Measurements from ENCODE around the gene LUC7L. TPM values are rescaled to one million over a fixed set of nuclear protein-coding genes. Genes with fewer than 3 reads are reported as not detected.
"Not testable (repeated sequence)": the region's sequence is repeated elsewhere in the genome, so short reads cannot be mapped to it uniquely, and the experiment has no call there.

LUC7L gene
- total RNA-seq, 1 donor from 2014 or later = 154 TPM

- Mint-ChIP-seq H3K4me1 (ENCODE audit: unreplicated experiment) (no peaks in the 10 kb centered on the region), H3K27ac (no peak within 1 kb of the TSS), H3K36me3 (no peaks in the 10 kb centered on the region), H3K9me3 (no peaks in the 10 kb centered on the region), H3K4me3 (no peak within 1 kb of the TSS), H3K27me3 (peaks cover 76% of the 10 kb centered on the region)
- TF ChIP-seq CTCF (conservative IDR thresholded peaks at IDR 0.05) = no peak
- DNase-seq (ENCODE audit: extremely low spot score, unreplicated experiment) = no peak
Measured at GRCh38 chr16:165539-166374, 63.5 kb downstream of the LUC7L start, which contains the start of gene HBM. TSS of gene HBM (plus strand) at chr16:165978. CDS start at chr16:165998, 20 bp downstream.

GRCh38 chr16:164827-165538, 64.3 kb downstream of the LUC7L start:
- Mint-ChIP-seq H3K27me3 (peaks cover 69% of the 10 kb centered on the region), H3K36me3 (no peaks in the 10 kb centered on the region), H3K9me3 (no peaks in the 10 kb centered on the region), H3K27ac (no peak overlapping the region), H3K4me1 (ENCODE audit: unreplicated experiment) (no peaks in the 10 kb centered on the region), H3K4me3 (no peak overlapping the region)
- no peak for TF ChIP-seq CTCF (conservative IDR thresholded peaks at IDR 0.05)
- no peak for DNase-seq (ENCODE audit: extremely low spot score, unreplicated experiment)

GRCh38 chr16:164134-164823, 65.0 kb downstream of the LUC7L start:
- not testable (repeated sequence) for H3K27ac Mint-ChIP-seq; DNase-seq (ENCODE audit: extremely low spot score, unreplicated experiment); H3K4me1 Mint-ChIP-seq (ENCODE audit: unreplicated experiment); H3K4me3 Mint-ChIP-seq; H3K9me3 Mint-ChIP-seq; H3K36me3 Mint-ChIP-seq
- H3K27me3 Mint-ChIP-seq = peaks cover 67% of the 10 kb centered on the region

- H3K4me1 Mint-ChIP-seq (ENCODE audit: unreplicated experiment); DNase-seq (ENCODE audit: extremely low spot score, unreplicated experiment); H3K4me3 Mint-ChIP-seq; H3K9me3 Mint-ChIP-seq; H3K36me3 Mint-ChIP-seq; H3K27ac Mint-ChIP-seq: not testable (repeated sequence)
- H3K27me3 Mint-ChIP-seq = peaks cover 66% of the 10 kb centered on the region
Measured at GRCh38 chr16:163696-164095, 65.6 kb downstream of the LUC7L start.

DNA sequence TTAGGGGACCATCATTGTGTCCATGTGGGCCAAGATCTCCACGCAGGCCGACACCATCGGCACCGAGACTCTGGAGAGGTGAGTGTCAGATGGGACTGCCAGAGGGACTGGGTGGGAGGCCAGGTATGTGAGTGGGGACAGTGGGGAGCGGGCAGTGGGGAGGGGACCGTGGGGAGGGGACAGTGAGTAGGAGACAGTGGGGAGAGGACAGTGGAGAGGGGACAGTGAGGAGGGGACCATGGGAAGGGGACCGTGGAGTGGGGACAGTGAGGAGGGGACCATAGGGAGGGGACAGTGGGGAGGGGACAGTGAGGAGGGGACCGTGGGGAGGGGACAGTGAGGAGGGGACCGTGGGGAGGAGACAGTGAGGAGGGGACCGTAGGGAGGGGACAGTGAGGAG, 66.1 kb downstream of the LUC7L start:
- H3K36me3 Mint-ChIP-seq; H3K4me3 Mint-ChIP-seq; H3K27ac Mint-ChIP-seq; H3K9me3 Mint-ChIP-seq; H3K4me1 Mint-ChIP-seq (ENCODE audit: unreplicated experiment); DNase-seq (ENCODE audit: extremely low spot score, unreplicated experiment): not testable (repeated sequence)
- peaks cover 64% of the 10 kb centered on the region for H3K27me3 Mint-ChIP-seq

DNA sequence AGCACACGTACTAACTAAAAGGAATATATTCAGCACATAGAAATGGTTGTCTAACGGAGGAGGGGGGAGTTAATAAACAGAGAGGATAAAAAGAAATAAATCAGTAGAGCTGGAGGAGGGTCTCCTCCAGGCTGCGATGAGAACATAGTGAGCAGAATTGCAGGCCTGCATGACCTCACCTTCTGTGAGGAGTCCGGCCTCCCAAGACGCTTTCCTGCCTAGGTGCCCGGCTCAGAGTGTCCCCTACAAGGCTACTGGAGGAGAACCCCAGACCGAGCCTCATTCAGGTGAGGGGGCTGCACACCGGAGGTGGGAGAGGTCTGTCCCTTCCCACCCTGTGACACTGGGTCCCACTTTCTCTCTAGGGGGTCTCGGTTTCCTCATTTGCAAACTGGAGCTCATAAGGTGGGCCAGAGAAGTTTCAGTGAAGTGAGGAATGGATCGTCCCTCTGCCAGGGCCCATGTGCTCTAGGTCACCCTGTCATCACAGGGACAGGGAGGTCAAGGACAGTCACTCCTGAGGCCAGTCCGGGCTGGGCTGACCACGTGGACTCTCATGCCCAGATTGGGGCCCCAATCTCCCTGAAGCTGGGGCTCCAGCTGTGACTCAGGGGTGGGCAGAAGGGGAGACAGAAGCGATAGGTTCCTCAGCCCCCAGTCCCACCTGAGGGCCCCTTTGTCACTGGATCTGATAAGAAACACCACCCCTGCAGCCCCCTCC, 66.8 kb downstream of the LUC7L start:
- H3K36me3 Mint-ChIP-seq = no peaks in the 10 kb centered on the region
- no peaks in the 10 kb centered on the region for H3K9me3 Mint-ChIP-seq
- H3K27ac Mint-ChIP-seq = no peak overlapping the region
- no peak for TF ChIP-seq CTCF (conservative IDR thresholded peaks at IDR 0.05)
- no peaks in the 10 kb centered on the region for H3K4me1 Mint-ChIP-seq (ENCODE audit: unreplicated experiment)
- DNase-seq (ENCODE audit: extremely low spot score, unreplicated experiment) = no peak
- H3K4me3 Mint-ChIP-seq = no peak overlapping the region
- peaks cover 64% of the 10 kb centered on the region for H3K27me3 Mint-ChIP-seq
